ENCODE measurements around the gene GPR107. TPM values are rescaled to one million over a fixed set of nuclear protein-coding genes. Genes with fewer than 3 reads are reported as not detected.

GPR107 gene
- total RNA-seq, 1 experiment from 2014 or later: 33.2 TPM

DNA sequence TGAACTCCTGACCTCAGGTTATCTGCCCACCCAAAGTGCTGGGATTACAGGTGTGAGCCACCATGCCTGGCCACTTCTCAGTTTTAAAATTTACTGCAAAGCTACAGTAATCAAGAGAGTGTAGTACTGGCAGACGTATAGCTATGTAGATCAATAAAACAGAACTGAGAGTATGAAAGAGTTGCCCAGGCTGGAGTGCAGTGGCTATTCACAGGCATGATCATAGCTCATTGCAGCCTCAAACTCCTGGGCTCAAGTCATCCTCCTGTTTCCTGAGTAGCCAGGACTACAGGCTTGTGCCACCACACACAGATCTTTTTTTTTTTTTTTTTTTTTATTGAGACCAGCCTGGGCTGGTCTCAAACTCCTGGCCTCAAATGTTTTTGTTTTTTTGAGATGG is 92.0 kb downstream of the GPR107 start:
- TF ChIP-seq, protein P1, sequence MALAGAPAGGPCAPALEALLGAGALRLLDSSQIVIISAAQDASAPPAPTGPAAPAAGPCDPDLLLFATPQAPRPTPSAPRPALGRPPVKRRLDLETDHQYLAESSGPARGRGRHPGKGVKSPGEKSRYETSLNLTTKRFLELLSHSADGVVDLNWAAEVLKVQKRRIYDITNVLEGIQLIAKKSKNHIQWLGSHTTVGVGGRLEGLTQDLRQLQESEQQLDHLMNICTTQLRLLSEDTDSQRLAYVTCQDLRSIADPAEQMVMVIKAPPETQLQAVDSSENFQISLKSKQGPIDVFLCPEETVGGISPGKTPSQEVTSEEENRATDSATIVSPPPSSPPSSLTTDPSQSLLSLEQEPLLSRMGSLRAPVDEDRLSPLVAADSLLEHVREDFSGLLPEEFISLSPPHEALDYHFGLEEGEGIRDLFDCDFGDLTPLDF (CRISPR knock-in tag; IDR thresholded peaks at IDR 0.05): no peak
- TF ChIP-seq HMGA2 (CRISPR knock-in tag; IDR thresholded peaks at IDR 0.05) (no peak), CREM (CRISPR knock-in tag; IDR thresholded peaks at IDR 0.05) (no peak), MXD4 (CRISPR knock-in tag; IDR thresholded peaks at IDR 0.05; ENCODE audit: borderline replicate concordance) (no peak), JAZF1 (CRISPR knock-in tag; IDR thresholded peaks at IDR 0.05) (no peak), ELF4 (CRISPR knock-in tag; IDR thresholded peaks at IDR 0.05; ENCODE audit: low read depth) (no peak), CBFB (CRISPR knock-in tag; IDR thresholded peaks at IDR 0.05; ENCODE audit: low read depth) (no peak), CREB1 (CRISPR knock-in tag; IDR thresholded peaks at IDR 0.05) (no peak)
- TF ChIP-seq, protein P2, sequence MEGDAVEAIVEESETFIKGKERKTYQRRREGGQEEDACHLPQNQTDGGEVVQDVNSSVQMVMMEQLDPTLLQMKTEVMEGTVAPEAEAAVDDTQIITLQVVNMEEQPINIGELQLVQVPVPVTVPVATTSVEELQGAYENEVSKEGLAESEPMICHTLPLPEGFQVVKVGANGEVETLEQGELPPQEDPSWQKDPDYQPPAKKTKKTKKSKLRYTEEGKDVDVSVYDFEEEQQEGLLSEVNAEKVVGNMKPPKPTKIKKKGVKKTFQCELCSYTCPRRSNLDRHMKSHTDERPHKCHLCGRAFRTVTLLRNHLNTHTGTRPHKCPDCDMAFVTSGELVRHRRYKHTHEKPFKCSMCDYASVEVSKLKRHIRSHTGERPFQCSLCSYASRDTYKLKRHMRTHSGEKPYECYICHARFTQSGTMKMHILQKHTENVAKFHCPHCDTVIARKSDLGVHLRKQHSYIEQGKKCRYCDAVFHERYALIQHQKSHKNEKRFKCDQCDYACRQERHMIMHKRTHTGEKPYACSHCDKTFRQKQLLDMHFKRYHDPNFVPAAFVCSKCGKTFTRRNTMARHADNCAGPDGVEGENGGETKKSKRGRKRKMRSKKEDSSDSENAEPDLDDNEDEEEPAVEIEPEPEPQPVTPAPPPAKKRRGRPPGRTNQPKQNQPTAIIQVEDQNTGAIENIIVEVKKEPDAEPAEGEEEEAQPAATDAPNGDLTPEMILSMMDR (IDR thresholded peaks at IDR 0.05): no peak
- TF ChIP-seq, protein P3, sequence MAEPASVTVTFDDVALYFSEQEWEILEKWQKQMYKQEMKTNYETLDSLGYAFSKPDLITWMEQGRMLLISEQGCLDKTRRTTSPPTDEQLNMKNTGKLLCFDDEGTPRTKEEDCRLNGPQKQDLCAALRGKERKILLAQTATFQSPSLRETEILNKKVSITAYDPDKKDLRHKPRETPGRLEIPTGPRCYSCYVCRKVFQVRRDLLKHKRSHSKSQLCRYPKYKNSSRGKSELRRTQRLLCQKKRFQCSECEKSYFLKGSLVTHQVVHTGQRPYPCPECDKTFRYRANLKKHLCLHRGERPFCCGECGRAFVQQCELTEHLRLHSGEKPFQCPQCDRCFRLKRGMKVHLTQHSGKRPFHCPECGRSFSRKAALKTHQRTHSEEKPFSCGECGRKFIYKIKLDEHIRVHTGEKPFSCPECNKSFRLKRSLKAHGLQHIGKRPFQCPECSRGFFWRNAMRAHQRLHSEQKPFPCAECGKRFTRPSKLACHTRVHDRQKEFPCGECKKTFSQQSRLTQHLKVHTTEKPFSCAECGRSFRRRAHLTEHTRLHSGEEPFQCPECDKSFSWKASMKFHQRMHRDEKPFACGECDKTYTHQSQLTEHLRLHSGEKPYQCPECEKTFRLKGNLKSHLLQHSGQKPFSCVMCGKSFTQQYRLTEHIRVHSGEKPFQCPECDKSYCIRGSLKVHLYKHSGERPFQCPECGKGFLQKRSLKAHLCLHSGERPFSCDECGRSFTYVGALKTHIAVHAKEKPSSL (CRISPR knock-in tag; conservative IDR thresholded peaks at IDR 0.05): no peak
- TF ChIP-seq, protein P4, sequence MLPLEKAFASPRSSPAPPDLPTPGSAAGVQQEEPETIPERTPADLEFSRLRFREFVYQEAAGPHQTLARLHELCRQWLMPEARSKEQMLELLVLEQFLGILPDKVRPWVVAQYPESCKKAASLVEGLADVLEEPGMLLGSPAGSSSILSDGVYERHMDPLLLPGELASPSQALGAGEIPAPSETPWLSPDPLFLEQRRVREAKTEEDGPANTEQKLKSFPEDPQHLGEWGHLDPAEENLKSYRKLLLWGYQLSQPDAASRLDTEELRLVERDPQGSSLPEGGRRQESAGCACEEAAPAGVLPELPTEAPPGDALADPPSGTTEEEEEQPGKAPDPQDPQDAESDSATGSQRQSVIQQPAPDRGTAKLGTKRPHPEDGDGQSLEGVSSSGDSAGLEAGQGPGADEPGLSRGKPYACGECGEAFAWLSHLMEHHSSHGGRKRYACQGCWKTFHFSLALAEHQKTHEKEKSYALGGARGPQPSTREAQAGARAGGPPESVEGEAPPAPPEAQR (CRISPR knock-in tag; IDR thresholded peaks at IDR 0.05): no peak
- Mint-ChIP-seq H3K4me3 (no peak overlapping the region), H3K36me3 (no peaks in the 10 kb centered on the region), H3K27me3 (ENCODE audit: low read depth) (no peaks in the 10 kb centered on the region), H3K9me3 (peaks cover 4% of the 10 kb centered on the region; the same call in 1 of the 2 replicates), H3K27ac (no peak overlapping the region), H3K4me1 (peaks cover 19% of the 10 kb centered on the region)
- no peak for ATAC-seq
- ChIA-PET POLR2A (no interaction called here), CTCF (no interaction called here)
- no peak for DNase-seq (ENCODE audit: low spot score)

DNA sequence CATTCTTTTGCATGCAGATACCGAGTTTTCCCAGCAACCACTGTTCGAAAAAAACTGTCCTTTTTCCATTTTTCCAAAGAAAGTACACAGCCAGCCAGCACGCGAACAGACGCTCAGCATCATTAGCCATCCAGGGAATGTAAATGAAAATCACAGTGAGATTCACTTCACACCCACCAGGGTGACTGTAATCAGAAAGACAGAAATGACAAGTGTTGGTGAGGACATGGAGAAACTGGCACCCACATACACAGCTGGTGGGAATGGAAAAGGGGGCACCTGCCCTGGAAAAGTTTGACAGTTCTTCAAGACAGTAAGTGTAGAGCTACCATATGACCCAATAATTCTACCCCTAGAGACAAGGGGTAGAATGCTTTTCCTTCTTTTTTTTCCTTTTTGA is 93.5 kb downstream of the GPR107 start:
- Mint-ChIP-seq H3K4me3 (no peak overlapping the region), H3K27ac (no peak overlapping the region), H3K36me3 (no peaks in the 10 kb centered on the region), H3K27me3 (ENCODE audit: low read depth) (no peaks in the 10 kb centered on the region), H3K9me3 (peaks cover 4% of the 10 kb centered on the region; the same call in 1 of the 2 replicates), H3K4me1 (peaks cover 19% of the 10 kb centered on the region)
- CTCF ChIA-PET: no interaction called here
- POLR2A ChIA-PET: interaction anchor here (0.6 kb wide), 1 partner anchor 113 kb away, joined by 5 read pairs; no protein-coding TSS in a partner anchor
- ATAC-seq (no peak), DNase-seq (ENCODE audit: low spot score) (no peak)
- TF ChIP-seq NR3C1 (CRISPR knock-in tag; conservative IDR thresholded peaks at IDR 0.05; ENCODE audit: low read depth) (no peak), HMGA2 (CRISPR knock-in tag; IDR thresholded peaks at IDR 0.05) (no peak), JUN (CRISPR knock-in tag; IDR thresholded peaks at IDR 0.05) (no peak)
- TF ChIP-seq, protein P5, sequence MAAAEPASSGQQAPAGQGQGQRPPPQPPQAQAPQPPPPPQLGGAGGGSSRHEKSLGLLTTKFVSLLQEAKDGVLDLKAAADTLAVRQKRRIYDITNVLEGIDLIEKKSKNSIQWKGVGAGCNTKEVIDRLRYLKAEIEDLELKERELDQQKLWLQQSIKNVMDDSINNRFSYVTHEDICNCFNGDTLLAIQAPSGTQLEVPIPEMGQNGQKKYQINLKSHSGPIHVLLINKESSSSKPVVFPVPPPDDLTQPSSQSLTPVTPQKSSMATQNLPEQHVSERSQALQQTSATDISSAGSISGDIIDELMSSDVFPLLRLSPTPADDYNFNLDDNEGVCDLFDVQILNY (CRISPR knock-in tag; IDR thresholded peaks at IDR 0.05): no peak
- TF ChIP-seq, protein P6, sequence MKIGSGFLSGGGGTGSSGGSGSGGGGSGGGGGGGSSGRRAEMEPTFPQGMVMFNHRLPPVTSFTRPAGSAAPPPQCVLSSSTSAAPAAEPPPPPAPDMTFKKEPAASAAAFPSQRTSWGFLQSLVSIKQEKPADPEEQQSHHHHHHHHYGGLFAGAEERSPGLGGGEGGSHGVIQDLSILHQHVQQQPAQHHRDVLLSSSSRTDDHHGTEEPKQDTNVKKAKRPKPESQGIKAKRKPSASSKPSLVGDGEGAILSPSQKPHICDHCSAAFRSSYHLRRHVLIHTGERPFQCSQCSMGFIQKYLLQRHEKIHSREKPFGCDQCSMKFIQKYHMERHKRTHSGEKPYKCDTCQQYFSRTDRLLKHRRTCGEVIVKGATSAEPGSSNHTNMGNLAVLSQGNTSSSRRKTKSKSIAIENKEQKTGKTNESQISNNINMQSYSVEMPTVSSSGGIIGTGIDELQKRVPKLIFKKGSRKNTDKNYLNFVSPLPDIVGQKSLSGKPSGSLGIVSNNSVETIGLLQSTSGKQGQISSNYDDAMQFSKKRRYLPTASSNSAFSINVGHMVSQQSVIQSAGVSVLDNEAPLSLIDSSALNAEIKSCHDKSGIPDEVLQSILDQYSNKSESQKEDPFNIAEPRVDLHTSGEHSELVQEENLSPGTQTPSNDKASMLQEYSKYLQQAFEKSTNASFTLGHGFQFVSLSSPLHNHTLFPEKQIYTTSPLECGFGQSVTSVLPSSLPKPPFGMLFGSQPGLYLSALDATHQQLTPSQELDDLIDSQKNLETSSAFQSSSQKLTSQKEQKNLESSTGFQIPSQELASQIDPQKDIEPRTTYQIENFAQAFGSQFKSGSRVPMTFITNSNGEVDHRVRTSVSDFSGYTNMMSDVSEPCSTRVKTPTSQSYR (CRISPR knock-in tag; IDR thresholded peaks at IDR 0.05): no peak
- TF ChIP-seq, protein P3 (CRISPR knock-in tag; conservative IDR thresholded peaks at IDR 0.05): no peak
- TF ChIP-seq, protein P7, sequence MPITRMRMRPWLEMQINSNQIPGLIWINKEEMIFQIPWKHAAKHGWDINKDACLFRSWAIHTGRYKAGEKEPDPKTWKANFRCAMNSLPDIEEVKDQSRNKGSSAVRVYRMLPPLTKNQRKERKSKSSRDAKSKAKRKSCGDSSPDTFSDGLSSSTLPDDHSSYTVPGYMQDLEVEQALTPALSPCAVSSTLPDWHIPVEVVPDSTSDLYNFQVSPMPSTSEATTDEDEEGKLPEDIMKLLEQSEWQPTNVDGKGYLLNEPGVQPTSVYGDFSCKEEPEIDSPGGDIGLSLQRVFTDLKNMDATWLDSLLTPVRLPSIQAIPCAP (CRISPR knock-in tag; IDR thresholded peaks at IDR 0.05): no peak
- TF ChIP-seq, protein P8, sequence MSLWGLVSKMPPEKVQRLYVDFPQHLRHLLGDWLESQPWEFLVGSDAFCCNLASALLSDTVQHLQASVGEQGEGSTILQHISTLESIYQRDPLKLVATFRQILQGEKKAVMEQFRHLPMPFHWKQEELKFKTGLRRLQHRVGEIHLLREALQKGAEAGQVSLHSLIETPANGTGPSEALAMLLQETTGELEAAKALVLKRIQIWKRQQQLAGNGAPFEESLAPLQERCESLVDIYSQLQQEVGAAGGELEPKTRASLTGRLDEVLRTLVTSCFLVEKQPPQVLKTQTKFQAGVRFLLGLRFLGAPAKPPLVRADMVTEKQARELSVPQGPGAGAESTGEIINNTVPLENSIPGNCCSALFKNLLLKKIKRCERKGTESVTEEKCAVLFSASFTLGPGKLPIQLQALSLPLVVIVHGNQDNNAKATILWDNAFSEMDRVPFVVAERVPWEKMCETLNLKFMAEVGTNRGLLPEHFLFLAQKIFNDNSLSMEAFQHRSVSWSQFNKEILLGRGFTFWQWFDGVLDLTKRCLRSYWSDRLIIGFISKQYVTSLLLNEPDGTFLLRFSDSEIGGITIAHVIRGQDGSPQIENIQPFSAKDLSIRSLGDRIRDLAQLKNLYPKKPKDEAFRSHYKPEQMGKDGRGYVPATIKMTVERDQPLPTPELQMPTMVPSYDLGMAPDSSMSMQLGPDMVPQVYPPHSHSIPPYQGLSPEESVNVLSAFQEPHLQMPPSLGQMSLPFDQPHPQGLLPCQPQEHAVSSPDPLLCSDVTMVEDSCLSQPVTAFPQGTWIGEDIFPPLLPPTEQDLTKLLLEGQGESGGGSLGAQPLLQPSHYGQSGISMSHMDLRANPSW (CRISPR knock-in tag; conservative IDR thresholded peaks at IDR 0.05; ENCODE audit: low read depth): no peak

Measured in WTC11 (cell line).